Nephron (organoid): ENCODE measurements around the gene PLCB1.

ENCODE experiments used
- H3K27ac Mint-ChIP-seq, 3 experiments: 2 replicates each; pipeline ENCODE4 v1.8.0; 2020; ENCODE audit warnings: mixed read lengths in 3 of 3, mild to moderate bottlenecking in 2 of 3, moderate library complexity in 1 of 3
- H3K27me3 Mint-ChIP-seq: 2 replicates; pipeline ENCODE4 v1.8.0; 2021; ENCODE audit warnings: low read depth, mild to moderate bottlenecking, moderate library complexity, mixed read lengths
- H3K36me3 Mint-ChIP-seq: 2 replicates; pipeline ENCODE4 v1.8.0; 2020; ENCODE audit warnings: low read depth, mixed read lengths
- H3K4me1 Mint-ChIP-seq: 2 replicates; pipeline ENCODE4 v1.8.0; 2020; ENCODE audit warnings: mixed read lengths
- H3K4me3 Mint-ChIP-seq, 3 experiments: 2 replicates each; pipeline ENCODE4 v1.8.0; 2020; ENCODE audit warnings: mild to moderate bottlenecking in 3 of 3, mixed read lengths in 3 of 3, moderate library complexity in 2 of 3
- H3K9me3 Mint-ChIP-seq: 2 replicates; pipeline ENCODE4 v1.8.0; 2020; ENCODE audit warnings: mixed read lengths
- TF ChIP-seq, protein P1 (sequence below), 3 experiments: fragments of 200-600 bp; sonication (generic); IDR thresholded peaks; one replicate each; pipeline ENCODE4 v1.5.0; 2021; ENCODE audit warnings: antibody characterized with exemption in 3 of 3; ENCODE audit not compliant: unreplicated experiment in 3 of 3

Gene PLCB1

GRCh38 chr20:8205996-8206395, 73.9 kb downstream of the PLCB1 start:
- H3K4me1 Mint-ChIP-seq, result peaks cover 23% of the 10 kb centered on the region
- no peak overlapping the region for H3K27ac Mint-ChIP-seq
- no peak overlapping the region for H3K4me3 Mint-ChIP-seq
- TF ChIP-seq, protein P1, sequence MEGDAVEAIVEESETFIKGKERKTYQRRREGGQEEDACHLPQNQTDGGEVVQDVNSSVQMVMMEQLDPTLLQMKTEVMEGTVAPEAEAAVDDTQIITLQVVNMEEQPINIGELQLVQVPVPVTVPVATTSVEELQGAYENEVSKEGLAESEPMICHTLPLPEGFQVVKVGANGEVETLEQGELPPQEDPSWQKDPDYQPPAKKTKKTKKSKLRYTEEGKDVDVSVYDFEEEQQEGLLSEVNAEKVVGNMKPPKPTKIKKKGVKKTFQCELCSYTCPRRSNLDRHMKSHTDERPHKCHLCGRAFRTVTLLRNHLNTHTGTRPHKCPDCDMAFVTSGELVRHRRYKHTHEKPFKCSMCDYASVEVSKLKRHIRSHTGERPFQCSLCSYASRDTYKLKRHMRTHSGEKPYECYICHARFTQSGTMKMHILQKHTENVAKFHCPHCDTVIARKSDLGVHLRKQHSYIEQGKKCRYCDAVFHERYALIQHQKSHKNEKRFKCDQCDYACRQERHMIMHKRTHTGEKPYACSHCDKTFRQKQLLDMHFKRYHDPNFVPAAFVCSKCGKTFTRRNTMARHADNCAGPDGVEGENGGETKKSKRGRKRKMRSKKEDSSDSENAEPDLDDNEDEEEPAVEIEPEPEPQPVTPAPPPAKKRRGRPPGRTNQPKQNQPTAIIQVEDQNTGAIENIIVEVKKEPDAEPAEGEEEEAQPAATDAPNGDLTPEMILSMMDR (IDR thresholded peaks at IDR 0.05; ENCODE audit: unreplicated experiment in 3 of 3), result no peak
- no peaks in the 10 kb centered on the region for H3K36me3 Mint-ChIP-seq
- H3K9me3 Mint-ChIP-seq, result peaks cover 6% of the 10 kb centered on the region
- H3K27me3 Mint-ChIP-seq, result no peaks in the 10 kb centered on the region

DNA sequence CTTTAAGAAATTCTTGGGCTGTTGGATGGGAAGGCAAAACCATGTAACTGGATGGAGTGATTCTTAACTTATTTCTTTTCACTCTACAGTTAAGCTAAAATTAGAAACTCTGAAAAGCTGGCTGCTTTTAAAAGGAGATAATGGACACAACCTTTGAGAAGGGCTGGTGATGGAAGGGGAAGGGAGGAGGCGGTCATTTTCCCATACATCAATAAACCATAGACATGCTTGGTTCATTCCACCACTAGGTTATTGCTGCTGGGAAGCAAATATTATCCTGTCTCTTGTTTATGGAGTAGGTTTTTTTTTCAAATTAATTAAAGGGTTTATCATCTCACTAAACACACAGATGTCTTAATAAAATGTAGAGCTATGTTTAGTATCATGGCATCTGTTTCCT, 76.2 kb downstream of the PLCB1 start:
- H3K27me3 Mint-ChIP-seq, result no peaks in the 10 kb centered on the region
- TF ChIP-seq, protein P1 (IDR thresholded peaks at IDR 0.05; ENCODE audit: unreplicated experiment in 3 of 3), result no peak
- H3K4me1 Mint-ChIP-seq, result peaks cover 32% of the 10 kb centered on the region
- peak overlapping the region; percentile 31 to 50 (median 48) for H3K27ac Mint-ChIP-seq
- H3K36me3 Mint-ChIP-seq, result no peaks in the 10 kb centered on the region
- no peaks in the 10 kb centered on the region for H3K9me3 Mint-ChIP-seq
- H3K4me3 Mint-ChIP-seq, result no peak overlapping the region

- TF ChIP-seq, protein P1 (IDR thresholded peaks at IDR 0.05; ENCODE audit: unreplicated experiment in 3 of 3), result no peak
- Mint-ChIP-seq H3K27ac (peak overlapping the region; percentile 31 to 50 (median 48)), H3K9me3 (no peaks in the 10 kb centered on the region), H3K36me3 (no peaks in the 10 kb centered on the region), H3K27me3 (no peaks in the 10 kb centered on the region), H3K4me1 (peaks cover 40% of the 10 kb centered on the region), H3K4me3 (peak overlapping the region in 1 of 3 experiments; percentile 8)
Measured at GRCh38 chr20:8209061-8209460, 77.0 kb downstream of the PLCB1 start.

DNA sequence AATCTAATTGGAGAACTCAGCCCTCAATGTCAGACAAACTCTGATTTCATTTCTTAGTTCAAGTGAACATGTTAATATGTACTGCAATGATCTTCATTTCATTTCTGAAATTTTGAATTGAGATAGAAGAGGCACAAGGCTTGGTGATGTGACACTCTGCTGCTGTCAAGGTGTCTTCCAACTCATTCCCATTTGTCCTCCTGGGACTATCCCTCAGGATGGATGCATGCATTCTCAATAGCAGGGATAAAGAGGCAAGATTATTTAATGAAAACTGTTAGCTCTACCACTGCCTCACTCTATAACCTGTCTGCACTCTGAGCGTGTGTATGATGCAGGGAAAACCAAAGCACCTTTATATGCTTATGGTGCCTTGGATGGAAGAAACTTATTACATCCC, 78.7 kb downstream of the PLCB1 start:
- no peaks in the 10 kb centered on the region for H3K36me3 Mint-ChIP-seq
- peak overlapping the region in 1 of 3 experiments; percentile 6 for H3K27ac Mint-ChIP-seq
- no peak overlapping the region for H3K4me3 Mint-ChIP-seq
- H3K27me3 Mint-ChIP-seq, result no peaks in the 10 kb centered on the region
- peaks cover 57% of the 10 kb centered on the region for H3K4me1 Mint-ChIP-seq
- no peaks in the 10 kb centered on the region for H3K9me3 Mint-ChIP-seq
- TF ChIP-seq, protein P1 (IDR thresholded peaks at IDR 0.05; ENCODE audit: unreplicated experiment in 3 of 3), result no peak

- H3K27ac Mint-ChIP-seq, result no peak overlapping the region
- peaks cover 3% of the 10 kb centered on the region for H3K9me3 Mint-ChIP-seq
- H3K4me1 Mint-ChIP-seq, result peaks cover 71% of the 10 kb centered on the region
- H3K4me3 Mint-ChIP-seq, result no peak overlapping the region
- no peaks in the 10 kb centered on the region for H3K36me3 Mint-ChIP-seq
- TF ChIP-seq, protein P1 (IDR thresholded peaks at IDR 0.05; ENCODE audit: unreplicated experiment in 3 of 3), result no peak
- peaks cover 6% of the 10 kb centered on the region for H3K27me3 Mint-ChIP-seq
Measured at GRCh38 chr20:8212286-8212685, 80.2 kb downstream of the PLCB1 start.

- peaks cover 64% of the 10 kb centered on the region for H3K4me1 Mint-ChIP-seq
- no peaks in the 10 kb centered on the region for H3K36me3 Mint-ChIP-seq
- no peak overlapping the region for H3K4me3 Mint-ChIP-seq
- peaks cover 3% of the 10 kb centered on the region for H3K9me3 Mint-ChIP-seq
- TF ChIP-seq, protein P1 (IDR thresholded peaks at IDR 0.05; ENCODE audit: unreplicated experiment in 3 of 3), result no peak
- H3K27ac Mint-ChIP-seq, result peak overlapping the region; percentile 34 to 84 (median 51)
- peaks cover 11% of the 10 kb centered on the region for H3K27me3 Mint-ChIP-seq
Measured at GRCh38 chr20:8213270-8213669, 81.2 kb downstream of the PLCB1 start.
